Left lung (tissue), 14 donors: ENCODE data around the gene UBTF. TPM values are rescaled to one million over a fixed set of nuclear protein-coding genes. Genes with fewer than 3 reads are reported as not detected.

Experiments
- ATAC-seq: fragments of 200-7000 bp; cut with Tn5 transposase; one replicate; pipeline ENCODE4 v1.9.1; 2020; ENCODE audit warnings: moderate library complexity
- DNase-seq, 4 donors: peaks; one replicate each; pipeline ENCODE4 v3.0.0-alpha.2; 2013 to 2020
- H3K27ac ChIP-seq, 2 donors: fragments of 200-600 bp; sonication (generic) in 1 of 2; one replicate each; pipeline versions ENCODE4 v1.5.0 to v1.8.0; 2020 to 2021
- H3K27me3 ChIP-seq, 2 donors: fragments of 200-600 bp; sonication (generic) in 1 of 2; one replicate each; pipeline versions ENCODE4 v1.5.0 to v1.8.0; 2020 to 2021
- H3K36me3 ChIP-seq, 2 donors: fragments of 200-600 bp; sonication (generic) in 1 of 2; one replicate each; pipeline versions ENCODE4 v1.5.0 to v1.8.0; 2020 to 2021
- H3K4me1 ChIP-seq, 2 donors: fragments of 200-600 bp; one replicate each; pipeline ENCODE4 v1.8.0; 2021
- H3K4me3 ChIP-seq, 2 donors: fragments of 200-600 bp; sonication (generic) in 1 of 2; one replicate each; pipeline versions ENCODE4 v1.5.0 to v1.8.0; 2020 to 2021; ENCODE audit warnings: mild to moderate bottlenecking in 1 of 2
- H3K9me3 ChIP-seq, 2 donors: fragments of 200-600 bp; sonication (generic) in 1 of 2; one replicate each; pipeline versions ENCODE4 v1.5.0 to v1.8.0; 2020 to 2021
- intact Hi-C, 2 donors: fragments of 100-400 bp; cut with DNase I; formaldehyde crosslinking; loops; one replicate each; pipeline versions ENCODE4 v1.11.2 to v1.14.2; 2022
- long read RNA-seq, 12 donors: library from polyadenylated mRNA in 2 of 12; unstranded in 2 of 12; transcript quantifications; one replicate each; pipeline ENCODE4 v2.0.0 and lab custom pipeline, GENCODE V29; 2019 to 2026
- polyA plus RNA-seq, 6 donors: library from polyadenylated mRNA; unstranded; fragments of 120-200 nt; gene quantifications; one replicate each; pipeline ENCODE4 v1.2.1, GENCODE V29; 2013; ENCODE audit not compliant: insufficient read length in 6 of 6
- total RNA-seq, 2 donors: library from RNA; stranded (reverse); fragmentation: NEBNext Ultra II Directional; extraction: Animal tissue kit (Norgen Biotek cat#: 25700); gene quantifications; one replicate each; pipeline ENCODE4 v1.2.1, GENCODE V29; 2021
- TF ChIP-seq, protein P1 (sequence below), 2 donors: fragments of 200-600 bp; sonication (generic) in 1 of 2; IDR thresholded peaks; one replicate each; pipeline versions ENCODE4 v1.5.0 to v1.8.0; 2021; ENCODE audit warnings: antibody characterized with exemption in 2 of 2
- donor health status: DM: no; HTN: yes; CAD: no.
- donor health status: DM: no; HTN: no; CAD: no.

Gene UBTF, protein sequence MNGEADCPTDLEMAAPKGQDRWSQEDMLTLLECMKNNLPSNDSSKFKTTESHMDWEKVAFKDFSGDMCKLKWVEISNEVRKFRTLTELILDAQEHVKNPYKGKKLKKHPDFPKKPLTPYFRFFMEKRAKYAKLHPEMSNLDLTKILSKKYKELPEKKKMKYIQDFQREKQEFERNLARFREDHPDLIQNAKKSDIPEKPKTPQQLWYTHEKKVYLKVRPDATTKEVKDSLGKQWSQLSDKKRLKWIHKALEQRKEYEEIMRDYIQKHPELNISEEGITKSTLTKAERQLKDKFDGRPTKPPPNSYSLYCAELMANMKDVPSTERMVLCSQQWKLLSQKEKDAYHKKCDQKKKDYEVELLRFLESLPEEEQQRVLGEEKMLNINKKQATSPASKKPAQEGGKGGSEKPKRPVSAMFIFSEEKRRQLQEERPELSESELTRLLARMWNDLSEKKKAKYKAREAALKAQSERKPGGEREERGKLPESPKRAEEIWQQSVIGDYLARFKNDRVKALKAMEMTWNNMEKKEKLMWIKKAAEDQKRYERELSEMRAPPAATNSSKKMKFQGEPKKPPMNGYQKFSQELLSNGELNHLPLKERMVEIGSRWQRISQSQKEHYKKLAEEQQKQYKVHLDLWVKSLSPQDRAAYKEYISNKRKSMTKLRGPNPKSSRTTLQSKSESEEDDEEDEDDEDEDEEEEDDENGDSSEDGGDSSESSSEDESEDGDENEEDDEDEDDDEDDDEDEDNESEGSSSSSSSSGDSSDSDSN
- total RNA-seq (10 to 100 TPM; 65.5 to 66.9 TPM), polyA plus RNA-seq (100 to 1,000 TPM; 102 to 136 (median 116) TPM)
- long read RNA-seq, donor 1, full-length matches to known transcripts = 3 of 48 reads
- long read RNA-seq, donor 1, partial matches to known transcripts = 45 of 48 reads
- long read RNA-seq, donor 1, other reads (novel, unspliced or antisense) = 0 of 48 reads
- long read RNA-seq, donor 2, full-length matches to known transcripts = 6 of 31 reads
- long read RNA-seq, donor 2, partial matches to known transcripts = 25 of 31 reads
- long read RNA-seq, donor 2, other reads (novel, unspliced or antisense) = 0 of 31 reads
- long read RNA-seq, donor 3, full-length matches to known transcripts = 8 of 18 reads
- long read RNA-seq, donor 3, partial matches to known transcripts = 10 of 18 reads
- long read RNA-seq, donor 3, other reads (novel, unspliced or antisense) = 0 of 18 reads
- long read RNA-seq, donor 4, partial matches to known transcripts = 3 of 10 reads
- long read RNA-seq, donor 4, other reads (novel, unspliced or antisense) = 7 of 10 reads
- long read RNA-seq, donor 5, full-length matches to known transcripts = 3 of 15 reads
- long read RNA-seq, donor 5, partial matches to known transcripts = 12 of 15 reads
- long read RNA-seq, donor 5, other reads (novel, unspliced or antisense) = 0 of 15 reads
- long read RNA-seq, donor 6, full-length matches to known transcripts = 7 of 7 reads
- long read RNA-seq, donor 6, partial matches to known transcripts = 0 of 7 reads
- long read RNA-seq, donor 6, other reads (novel, unspliced or antisense) = 0 of 7 reads
- long read RNA-seq, donor 7, full-length matches to known transcripts = 11 of 11 reads
- long read RNA-seq, donor 7, partial matches to known transcripts = 0 of 11 reads
- long read RNA-seq, donor 7, other reads (novel, unspliced or antisense) = 0 of 11 reads
- long read RNA-seq, donor 8, full-length matches to known transcripts = 11 of 42 reads
- long read RNA-seq, donor 8, partial matches to known transcripts = 31 of 42 reads
- long read RNA-seq, donor 8, other reads (novel, unspliced or antisense) = 0 of 42 reads
- long read RNA-seq, donor 9 = 0 reads
- long read RNA-seq, donor 10, partial matches to known transcripts = 6 of 8 reads
- long read RNA-seq, donor 10, other reads (novel, unspliced or antisense) = 2 of 8 reads
- long read RNA-seq, donor 11 = 0 reads
- long read RNA-seq, donor 12, full-length matches to known transcripts = 5 of 20 reads
- long read RNA-seq, donor 12, partial matches to known transcripts = 15 of 20 reads
- long read RNA-seq, donor 12, other reads (novel, unspliced or antisense) = 0 of 20 reads

GRCh38 chr17:44219616-44220212 lies at the start of gene UBTF:
Gene UBTF, minus strand, starts transcription at chr17:44219675. Its CDS starts 1,446 bp downstream, at chr17:44218229.
- peak within 1 kb of the TSS; percentile 96 to 97 for H3K27ac ChIP-seq
- ATAC-seq (peak; percentile 4), DNase-seq (peak in 3 of 4 donors; percentile 55 to 84 (median 70))
- TF ChIP-seq, protein P1, sequence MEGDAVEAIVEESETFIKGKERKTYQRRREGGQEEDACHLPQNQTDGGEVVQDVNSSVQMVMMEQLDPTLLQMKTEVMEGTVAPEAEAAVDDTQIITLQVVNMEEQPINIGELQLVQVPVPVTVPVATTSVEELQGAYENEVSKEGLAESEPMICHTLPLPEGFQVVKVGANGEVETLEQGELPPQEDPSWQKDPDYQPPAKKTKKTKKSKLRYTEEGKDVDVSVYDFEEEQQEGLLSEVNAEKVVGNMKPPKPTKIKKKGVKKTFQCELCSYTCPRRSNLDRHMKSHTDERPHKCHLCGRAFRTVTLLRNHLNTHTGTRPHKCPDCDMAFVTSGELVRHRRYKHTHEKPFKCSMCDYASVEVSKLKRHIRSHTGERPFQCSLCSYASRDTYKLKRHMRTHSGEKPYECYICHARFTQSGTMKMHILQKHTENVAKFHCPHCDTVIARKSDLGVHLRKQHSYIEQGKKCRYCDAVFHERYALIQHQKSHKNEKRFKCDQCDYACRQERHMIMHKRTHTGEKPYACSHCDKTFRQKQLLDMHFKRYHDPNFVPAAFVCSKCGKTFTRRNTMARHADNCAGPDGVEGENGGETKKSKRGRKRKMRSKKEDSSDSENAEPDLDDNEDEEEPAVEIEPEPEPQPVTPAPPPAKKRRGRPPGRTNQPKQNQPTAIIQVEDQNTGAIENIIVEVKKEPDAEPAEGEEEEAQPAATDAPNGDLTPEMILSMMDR (IDR thresholded peaks at IDR 0.05) = no peak
- H3K9me3 ChIP-seq = no peaks in the 10 kb centered on the region
- intact Hi-C loops = loop anchor here in 1 of 2 donors (10.0 kb wide), 1 partner anchor 105 kb away; the partner anchor contains the start of gene SLC25A39
- peak within 1 kb of the TSS; percentile 67 to 80 for H3K4me3 ChIP-seq
- peaks cover 0 to 27% of the 10 kb centered on the region in 2 donors for H3K36me3 ChIP-seq
- H3K27me3 ChIP-seq = no peaks in the 10 kb centered on the region
- peaks cover 24 to 53% of the 10 kb centered on the region in 2 donors for H3K4me1 ChIP-seq

DNA sequence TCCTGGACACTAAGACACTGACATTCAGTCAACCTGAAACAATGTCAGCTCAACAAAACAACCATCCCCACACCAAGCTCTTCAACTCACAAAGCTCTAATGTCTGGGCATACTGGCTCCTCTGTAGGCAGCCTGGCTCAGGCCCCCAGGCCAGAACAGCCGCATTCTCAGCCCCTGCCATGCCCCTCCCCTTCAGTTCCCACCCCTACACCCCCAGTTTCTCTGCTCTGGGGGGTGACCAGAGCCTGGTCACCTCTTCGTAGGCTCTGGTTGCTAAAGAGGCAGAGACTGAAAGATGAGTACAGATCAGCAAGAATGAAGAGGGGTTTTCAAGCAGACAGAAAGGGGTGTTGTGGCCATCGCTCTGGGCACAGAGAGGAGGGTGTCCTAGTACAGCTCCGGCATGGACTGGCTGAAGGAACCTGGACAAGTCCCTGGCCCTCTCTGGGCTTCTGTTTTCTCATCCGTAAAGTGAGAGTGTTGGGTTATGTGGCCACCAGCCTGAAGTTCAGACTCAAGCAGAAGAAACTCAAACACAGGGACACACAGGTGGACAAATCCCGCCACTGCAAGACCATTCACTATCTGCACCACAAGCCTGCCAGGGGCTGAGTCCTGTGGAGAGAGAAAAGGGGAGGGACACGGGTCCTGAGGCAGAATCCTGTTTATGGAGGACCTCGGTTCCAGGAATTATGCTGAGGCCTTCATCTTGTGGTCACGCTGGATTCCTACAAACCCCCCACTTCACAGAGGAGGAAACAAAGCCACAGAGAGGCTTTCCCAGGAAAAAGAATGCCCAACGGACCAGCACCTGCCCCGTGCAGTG lies 49.4 kb upstream of the UBTF start:
- no peak for DNase-seq
- no peak overlapping the region for H3K4me3 ChIP-seq
- H3K4me1 ChIP-seq = no peaks in the 10 kb centered on the region
- TF ChIP-seq, protein P1 (IDR thresholded peaks at IDR 0.05) = no peak
- H3K36me3 ChIP-seq = no peaks in the 10 kb centered on the region
- H3K27me3 ChIP-seq = no peaks in the 10 kb centered on the region
- intact Hi-C loops = no loop called here
- H3K9me3 ChIP-seq = no peaks in the 10 kb centered on the region
- no peak for ATAC-seq
- no peak overlapping the region for H3K27ac ChIP-seq

DNA sequence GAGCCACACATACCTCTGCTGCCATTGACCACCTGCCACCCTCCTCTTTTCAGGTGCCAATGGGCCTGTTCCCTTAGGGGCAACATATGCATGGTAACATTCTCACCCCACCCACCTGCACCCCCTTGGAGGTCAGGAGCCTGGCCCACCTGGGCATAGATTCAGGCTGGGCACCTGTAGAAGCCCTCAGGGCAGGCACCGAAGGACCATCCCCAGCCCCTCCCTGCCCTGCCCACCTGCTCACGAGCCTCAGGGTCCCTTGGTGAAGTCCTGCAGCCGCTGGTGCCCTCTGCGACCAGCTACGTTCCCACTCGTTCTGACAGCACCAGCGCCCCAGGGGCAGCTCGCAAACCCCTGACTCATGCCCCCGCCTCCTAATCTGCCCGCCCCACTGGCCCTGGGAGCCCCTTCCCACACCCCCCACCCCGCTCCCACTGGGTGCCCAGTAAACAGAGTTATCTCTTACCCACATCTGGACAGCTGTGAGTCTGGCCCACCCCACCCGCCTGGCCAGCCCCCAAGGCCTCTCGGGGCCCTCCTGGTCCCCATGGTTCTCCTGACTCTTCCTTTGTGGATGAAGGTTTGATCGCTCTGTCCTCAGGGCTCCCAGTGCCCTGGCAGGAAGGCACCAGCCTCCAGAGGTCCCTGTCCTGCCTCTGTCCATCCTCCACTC lies 48.5 kb upstream of the UBTF start, which contains the start of gene SLC4A1:
SLC4A1 (minus strand) TSS at position 318 of the 673 bp plus-strand sequence. CDS start 5,269 bp downstream, outside the sequence.
- intact Hi-C loops = no loop called here
- DNase-seq (no peak), ATAC-seq (no peak)
- H3K36me3 ChIP-seq = no peaks in the 10 kb centered on the region
- no peaks in the 10 kb centered on the region for H3K9me3 ChIP-seq
- H3K4me3 ChIP-seq = no peak within 1 kb of the TSS
- H3K4me1 ChIP-seq = no peaks in the 10 kb centered on the region
- no peaks in the 10 kb centered on the region for H3K27me3 ChIP-seq
- TF ChIP-seq, protein P1 (IDR thresholded peaks at IDR 0.05) = no peak
- no peak within 1 kb of the TSS for H3K27ac ChIP-seq
